ENCODE measurements around the gene RHOB.

DNA sequence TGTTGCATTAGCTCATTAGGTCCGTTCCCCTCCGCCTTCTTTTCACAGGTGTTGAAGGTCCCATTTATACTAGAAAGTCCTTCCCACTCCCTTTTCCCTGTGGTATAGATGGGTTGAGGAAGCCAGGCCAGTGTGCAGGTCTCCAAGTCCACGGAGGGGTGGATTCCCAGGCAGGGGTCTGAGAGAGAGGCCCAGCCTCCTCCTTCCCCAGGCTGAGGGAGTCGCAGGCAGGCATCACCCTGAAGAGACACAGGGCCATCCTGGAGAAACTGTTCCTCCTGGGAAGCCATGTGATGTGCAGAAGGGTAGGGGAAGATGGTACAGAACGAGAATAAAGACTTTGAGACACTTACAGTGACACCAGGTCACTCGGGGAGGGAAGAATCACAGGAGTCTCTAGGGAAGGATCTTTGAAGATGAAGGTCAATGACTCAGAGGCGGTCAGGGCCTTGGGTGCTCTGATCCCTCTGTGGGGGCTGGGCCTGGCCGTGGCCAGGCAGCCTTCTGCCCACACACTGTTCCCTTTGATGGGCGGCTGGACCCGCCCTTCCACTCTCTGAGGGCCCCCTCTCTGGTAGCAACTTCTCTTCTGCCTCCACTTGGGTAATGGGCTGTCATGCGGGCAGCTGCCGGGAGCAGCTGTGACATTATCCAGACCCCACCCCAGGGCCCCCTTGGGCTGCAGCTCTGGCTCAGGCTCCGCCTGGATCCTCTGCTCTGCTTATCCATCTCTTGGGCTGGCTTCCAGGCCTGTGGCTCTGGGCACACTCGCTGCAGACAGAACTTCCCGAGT is 45.1 kb downstream of the RHOB start:
- TF ChIP-seq, protein P1, sequence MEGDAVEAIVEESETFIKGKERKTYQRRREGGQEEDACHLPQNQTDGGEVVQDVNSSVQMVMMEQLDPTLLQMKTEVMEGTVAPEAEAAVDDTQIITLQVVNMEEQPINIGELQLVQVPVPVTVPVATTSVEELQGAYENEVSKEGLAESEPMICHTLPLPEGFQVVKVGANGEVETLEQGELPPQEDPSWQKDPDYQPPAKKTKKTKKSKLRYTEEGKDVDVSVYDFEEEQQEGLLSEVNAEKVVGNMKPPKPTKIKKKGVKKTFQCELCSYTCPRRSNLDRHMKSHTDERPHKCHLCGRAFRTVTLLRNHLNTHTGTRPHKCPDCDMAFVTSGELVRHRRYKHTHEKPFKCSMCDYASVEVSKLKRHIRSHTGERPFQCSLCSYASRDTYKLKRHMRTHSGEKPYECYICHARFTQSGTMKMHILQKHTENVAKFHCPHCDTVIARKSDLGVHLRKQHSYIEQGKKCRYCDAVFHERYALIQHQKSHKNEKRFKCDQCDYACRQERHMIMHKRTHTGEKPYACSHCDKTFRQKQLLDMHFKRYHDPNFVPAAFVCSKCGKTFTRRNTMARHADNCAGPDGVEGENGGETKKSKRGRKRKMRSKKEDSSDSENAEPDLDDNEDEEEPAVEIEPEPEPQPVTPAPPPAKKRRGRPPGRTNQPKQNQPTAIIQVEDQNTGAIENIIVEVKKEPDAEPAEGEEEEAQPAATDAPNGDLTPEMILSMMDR (IDR thresholded peaks at IDR 0.05; ENCODE audit: poor library complexity, severe bottlenecking): no peak
- TF ChIP-seq POLR2AphosphoS5 (IDR thresholded peaks at IDR 0.05) (no peak), TAF1 (IDR thresholded peaks at IDR 0.05; ENCODE audit: low read depth) (no peak)
- TF ChIP-seq, protein P2, sequence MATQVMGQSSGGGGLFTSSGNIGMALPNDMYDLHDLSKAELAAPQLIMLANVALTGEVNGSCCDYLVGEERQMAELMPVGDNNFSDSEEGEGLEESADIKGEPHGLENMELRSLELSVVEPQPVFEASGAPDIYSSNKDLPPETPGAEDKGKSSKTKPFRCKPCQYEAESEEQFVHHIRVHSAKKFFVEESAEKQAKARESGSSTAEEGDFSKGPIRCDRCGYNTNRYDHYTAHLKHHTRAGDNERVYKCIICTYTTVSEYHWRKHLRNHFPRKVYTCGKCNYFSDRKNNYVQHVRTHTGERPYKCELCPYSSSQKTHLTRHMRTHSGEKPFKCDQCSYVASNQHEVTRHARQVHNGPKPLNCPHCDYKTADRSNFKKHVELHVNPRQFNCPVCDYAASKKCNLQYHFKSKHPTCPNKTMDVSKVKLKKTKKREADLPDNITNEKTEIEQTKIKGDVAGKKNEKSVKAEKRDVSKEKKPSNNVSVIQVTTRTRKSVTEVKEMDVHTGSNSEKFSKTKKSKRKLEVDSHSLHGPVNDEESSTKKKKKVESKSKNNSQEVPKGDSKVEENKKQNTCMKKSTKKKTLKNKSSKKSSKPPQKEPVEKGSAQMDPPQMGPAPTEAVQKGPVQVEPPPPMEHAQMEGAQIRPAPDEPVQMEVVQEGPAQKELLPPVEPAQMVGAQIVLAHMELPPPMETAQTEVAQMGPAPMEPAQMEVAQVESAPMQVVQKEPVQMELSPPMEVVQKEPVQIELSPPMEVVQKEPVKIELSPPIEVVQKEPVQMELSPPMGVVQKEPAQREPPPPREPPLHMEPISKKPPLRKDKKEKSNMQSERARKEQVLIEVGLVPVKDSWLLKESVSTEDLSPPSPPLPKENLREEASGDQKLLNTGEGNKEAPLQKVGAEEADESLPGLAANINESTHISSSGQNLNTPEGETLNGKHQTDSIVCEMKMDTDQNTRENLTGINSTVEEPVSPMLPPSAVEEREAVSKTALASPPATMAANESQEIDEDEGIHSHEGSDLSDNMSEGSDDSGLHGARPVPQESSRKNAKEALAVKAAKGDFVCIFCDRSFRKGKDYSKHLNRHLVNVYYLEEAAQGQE (IDR thresholded peaks at IDR 0.05; ENCODE audit: borderline replicate concordance): no peak
